GM12801 (cell line): Measurements from ENCODE around the gene SNRNP25.

Experiments used
- CTCF ChIP-seq: IDR thresholded peaks from one replicate; pipeline ENCODE4 v1.5.1; 2011; ENCODE audit warnings: control low read depth; ENCODE audit not compliant: insufficient read length; ENCODE audit errors: extremely low read depth

The SNRNP25 gene

GRCh38 chr16:106623-107324 is 53.1 kb downstream of the SNRNP25 start:
- TF ChIP-seq CTCF = no peak
